Stimulated activated CD8-positive, alpha-beta memory T cell treated with anti-CD3 and anti-CD28 coated beads, Interleukin-4, amount 100 ng/mL, for 4 hours (primary cell): Measurements from ENCODE around the gene ARHGEF18.
"Not testable (repeated sequence)": the region's sequence is repeated elsewhere in the genome, so short reads cannot be mapped to it uniquely, and the experiment has no call there.

Experiments
- DNase-seq, 2 donors: peaks; one replicate each; pipeline ENCODE4 v3.0.0-alpha.2; 2020; ENCODE audit warnings: low read depth in 2 of 2, low spot score in 1 of 2

ARHGEF18 gene

GRCh38 chr19:7348587-7349230 is at the start of gene ARHGEF18:
Gene ARHGEF18, plus strand, starts transcription at chr19:7348937. Its CDS starts 13,954 bp downstream, at chr19:7362891.
- DNase-seq, result no peak

DNA sequence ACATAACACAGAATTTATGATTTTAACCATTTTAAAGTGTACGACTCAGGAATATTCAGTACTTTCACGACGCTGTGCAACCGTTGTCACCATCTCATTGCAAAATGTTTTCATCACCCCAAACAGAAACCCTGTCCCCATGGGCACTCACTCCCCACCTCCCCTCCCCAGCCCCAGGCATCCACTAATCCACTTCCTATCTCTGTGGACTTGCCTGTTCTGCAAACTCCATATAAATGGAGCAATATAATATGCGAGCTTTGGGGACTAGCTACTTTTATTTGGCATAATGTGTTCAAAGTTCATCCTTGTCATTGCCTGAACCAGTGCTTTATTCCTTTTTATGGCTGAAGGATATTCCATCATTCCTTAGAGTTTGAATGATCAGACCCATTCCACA is 47.2 kb upstream of the ARHGEF18 start:
- no peak for DNase-seq

- no peak for DNase-seq
Observed at GRCh38 chr19:7303470-7303869, 45.3 kb upstream of the ARHGEF18 start.

- DNase-seq, result no peak
Observed at GRCh38 chr19:7304200-7304599, 44.5 kb upstream of the ARHGEF18 start.

- DNase-seq, result no peak
Observed at GRCh38 chr19:7307590-7308218, 41.0 kb upstream of the ARHGEF18 start.

- not testable (repeated sequence) for DNase-seq
Observed at GRCh38 chr19:7308327-7308726, 40.4 kb upstream of the ARHGEF18 start.

DNA sequence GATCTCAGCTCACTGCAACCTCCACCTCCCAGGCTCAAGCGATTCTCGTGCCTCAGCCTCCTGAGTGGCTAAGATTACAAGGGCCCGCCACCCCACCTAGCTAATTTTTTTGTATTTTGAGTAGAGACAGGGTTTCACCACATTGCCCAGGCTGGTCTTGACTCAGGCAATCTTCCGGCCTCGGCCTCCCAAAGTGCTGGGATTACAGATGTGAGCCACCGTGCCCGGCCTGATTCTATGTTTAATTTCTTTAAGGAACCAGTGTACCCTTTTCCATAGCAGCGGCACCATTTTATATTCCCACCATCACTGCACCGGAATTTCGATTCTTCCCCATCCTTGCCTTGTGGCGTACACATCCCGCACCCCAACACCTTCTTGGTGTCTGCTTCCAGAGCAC is 36.8 kb upstream of the ARHGEF18 start:
- DNase-seq, result no peak

DNA sequence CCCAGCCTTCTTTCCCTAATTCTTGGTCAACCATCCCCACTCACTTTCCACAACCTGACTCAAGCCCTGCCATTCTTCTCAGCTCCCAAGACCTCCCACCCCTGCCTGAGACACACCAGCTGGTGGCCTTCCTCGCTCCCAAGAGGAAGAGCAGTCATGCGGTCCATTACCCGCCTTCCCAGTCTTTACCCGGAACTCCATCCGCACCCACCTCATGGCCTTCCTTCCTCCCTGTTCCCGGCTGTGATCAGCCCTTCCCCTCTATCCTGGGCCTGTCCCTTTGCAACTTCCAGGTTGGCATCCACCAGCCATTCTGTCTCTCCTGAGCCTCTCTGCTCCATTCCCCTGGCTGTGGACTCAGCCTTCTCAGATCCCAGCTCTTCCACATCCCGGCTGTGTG is 35.9 kb upstream of the ARHGEF18 start:
- DNase-seq, result no peak

GRCh38 chr19:7318176-7318575 is 30.6 kb upstream of the ARHGEF18 start:
- DNase-seq, result no peak

DNA sequence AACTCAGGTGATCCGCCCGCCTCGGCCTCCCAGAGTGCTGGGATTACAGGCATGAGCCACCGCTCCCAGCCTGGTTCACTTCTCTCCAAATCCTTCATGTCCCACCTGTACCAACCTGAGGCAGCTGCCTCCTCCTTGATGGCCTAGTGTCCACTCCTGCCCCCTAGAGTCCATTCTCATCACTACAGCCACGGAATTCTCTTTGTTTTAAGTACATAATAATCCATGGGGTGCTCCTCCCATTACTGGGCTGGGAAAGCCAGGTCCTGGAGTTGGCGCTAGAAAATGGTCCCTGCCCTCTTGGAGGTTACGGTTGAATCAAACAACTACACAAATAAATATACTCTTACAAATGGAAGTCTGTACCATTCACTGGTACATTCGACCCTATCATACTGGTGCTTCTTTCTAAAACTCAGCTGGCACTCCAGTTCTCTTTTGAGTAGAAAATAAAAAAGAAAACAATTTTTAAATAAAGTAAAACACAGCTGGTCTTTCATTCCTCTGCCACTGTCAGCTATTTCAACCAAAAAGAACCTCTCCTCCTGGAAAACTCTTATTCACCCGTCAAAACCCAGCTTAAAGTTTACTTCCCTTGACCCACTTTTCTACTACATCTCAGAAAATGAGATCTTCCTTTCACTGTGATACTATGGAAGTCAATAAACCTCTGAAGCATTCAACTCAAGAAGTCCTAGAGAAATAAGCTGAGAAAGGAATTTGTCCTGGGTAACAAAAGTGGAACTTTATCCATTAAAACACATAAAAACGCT is 22.4 kb upstream of the ARHGEF18 start:
- no peak for DNase-seq

DNA sequence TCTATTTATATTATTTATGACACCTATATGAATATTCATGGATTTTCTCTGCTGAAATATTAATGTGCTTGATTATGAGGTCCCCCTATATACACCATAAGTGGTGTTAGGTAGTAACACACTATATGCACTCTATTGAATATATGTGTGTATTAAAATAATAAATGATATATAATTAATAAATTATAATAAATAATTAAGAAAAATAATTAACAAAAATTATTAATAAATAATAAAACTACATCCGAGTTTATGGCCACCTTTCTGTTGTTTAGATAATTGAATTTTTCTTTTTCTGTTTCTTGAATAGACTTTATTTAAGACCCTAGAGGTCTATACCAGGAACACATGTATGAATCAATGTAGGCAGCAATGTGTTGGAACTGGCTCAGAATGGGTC is 20.9 kb upstream of the ARHGEF18 start:
- DNase-seq, result no peak

DNA sequence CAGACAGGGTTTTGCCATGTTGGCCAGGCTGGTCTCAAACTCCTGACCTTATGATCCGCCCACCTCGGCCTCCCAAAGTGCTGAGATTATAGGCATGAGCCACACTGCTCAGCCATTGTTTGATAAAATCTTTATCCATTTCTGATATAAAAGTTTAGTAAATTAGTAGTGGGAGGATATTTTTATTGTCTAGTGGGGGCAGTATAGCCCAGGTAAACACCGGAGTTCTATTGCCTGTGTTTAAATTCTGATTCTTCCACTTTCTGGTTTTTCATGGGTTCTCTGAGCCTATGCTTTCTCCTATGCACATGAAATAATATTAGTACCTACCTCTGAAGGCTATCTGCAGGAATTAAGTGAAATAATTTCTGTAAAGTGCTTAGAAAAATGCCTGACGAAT is 20.1 kb upstream of the ARHGEF18 start:
- no peak for DNase-seq

DNA sequence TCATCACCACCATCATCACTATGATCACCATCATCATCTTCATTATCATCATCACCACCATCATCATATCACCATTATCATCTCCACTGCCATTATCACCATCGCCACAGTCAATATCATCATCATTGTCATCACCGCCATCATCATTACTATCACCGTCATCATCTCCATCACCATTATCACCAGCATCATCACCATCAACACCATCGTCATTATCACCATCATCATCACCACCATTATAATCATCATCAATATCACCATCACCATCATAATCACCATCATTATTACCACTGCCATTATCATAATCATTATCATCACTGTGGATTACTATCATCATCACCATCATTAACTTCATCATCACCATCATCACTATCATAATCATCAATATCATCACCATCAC is 17.3 kb upstream of the ARHGEF18 start:
- DNase-seq, result no peak

DNA sequence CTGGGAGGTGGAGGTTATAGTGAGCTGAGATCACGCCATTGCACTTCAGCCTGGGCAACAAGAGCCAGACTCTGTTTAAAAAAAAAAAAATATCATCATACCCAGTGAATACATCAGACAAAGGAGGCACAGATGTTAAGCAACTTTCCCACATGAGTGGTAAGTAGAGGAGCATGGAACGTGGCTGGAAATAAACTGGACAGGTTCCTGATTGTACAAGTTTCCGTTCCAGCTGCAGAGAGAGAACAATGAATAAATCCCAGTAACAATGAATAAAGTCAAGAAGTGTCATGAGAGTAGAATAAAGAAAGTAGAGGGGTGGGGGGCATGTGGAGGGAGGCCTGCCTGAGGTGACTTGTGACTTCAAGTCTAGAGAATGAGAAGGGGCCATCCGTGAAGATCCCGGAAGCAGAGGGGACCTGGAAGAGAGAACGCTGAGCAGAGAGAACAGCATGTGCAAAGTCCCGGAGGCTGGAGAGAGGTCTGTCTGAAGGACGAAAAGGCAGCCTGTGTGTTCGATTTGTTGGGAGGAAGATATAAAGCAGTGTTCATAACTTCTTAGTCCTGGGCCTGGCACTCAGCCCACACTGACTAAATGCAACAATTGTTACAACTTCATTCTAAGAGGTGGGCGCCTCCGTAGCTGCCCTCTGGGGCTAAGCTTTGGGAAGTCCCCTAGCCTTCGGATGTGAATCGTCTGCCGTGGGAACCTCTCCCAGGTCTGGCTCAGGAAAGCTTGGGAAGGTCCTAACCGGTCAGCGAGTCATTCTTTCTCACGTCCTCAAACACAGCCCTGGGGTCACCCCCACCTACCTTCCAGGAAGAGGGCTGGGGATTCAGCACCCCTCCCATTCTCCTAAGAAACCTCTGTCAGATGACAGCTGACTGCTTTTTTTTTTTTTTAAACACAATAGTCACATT is 15.3 kb upstream of the ARHGEF18 start:
- DNase-seq, result no peak

- no peak for DNase-seq
Observed at GRCh38 chr19:7336321-7336973, 12.3 kb upstream of the ARHGEF18 start.

- no peak for DNase-seq
Observed at GRCh38 chr19:7337380-7338194, 11.2 kb upstream of the ARHGEF18 start.

DNA sequence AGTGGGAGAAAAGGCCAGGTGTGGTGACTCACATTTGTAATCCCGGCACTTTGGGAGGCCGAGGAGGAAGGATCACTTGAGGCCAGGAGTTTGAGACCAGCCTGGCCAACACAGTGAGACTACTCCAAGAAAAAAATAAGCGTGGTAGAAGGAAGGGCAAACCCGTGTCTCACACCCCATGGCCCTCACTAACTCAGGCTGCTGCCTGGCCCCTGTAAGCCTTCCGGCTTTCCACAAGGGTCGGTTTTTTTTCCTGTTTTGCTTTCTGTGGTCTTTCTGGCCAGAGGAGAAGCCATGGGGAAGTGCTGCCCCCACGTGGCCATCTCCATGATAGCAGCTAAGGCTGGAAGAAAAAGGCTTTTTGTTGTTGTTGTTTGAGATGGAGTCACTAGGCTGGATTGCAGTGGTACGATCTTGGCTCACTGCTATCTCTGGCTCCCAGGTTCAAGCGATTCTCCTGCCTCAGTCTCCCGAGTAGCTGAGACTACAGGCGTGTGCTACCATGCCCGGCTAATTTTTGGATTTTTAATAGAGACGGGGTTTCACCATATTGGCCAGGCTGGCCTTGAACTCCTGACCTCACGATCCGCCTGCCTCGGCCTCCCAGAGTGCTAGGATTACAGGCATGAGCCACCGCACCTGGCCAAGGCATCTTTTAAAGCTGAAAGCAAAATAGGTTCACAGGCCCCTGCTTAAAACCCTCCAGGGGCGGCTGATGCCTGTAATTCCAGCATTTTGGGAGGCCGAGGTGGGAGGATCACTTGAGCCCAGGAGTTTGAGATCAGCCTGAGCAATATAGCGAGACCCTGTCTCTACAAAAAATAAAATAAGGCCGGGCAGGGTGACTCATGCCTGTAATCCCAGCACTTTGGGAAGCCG is 7.5 kb upstream of the ARHGEF18 start:
- DNase-seq, result peak; percentile 60 to 87

- no peak for DNase-seq
Observed at GRCh38 chr19:7342143-7342542, 6.6 kb upstream of the ARHGEF18 start.

DNA sequence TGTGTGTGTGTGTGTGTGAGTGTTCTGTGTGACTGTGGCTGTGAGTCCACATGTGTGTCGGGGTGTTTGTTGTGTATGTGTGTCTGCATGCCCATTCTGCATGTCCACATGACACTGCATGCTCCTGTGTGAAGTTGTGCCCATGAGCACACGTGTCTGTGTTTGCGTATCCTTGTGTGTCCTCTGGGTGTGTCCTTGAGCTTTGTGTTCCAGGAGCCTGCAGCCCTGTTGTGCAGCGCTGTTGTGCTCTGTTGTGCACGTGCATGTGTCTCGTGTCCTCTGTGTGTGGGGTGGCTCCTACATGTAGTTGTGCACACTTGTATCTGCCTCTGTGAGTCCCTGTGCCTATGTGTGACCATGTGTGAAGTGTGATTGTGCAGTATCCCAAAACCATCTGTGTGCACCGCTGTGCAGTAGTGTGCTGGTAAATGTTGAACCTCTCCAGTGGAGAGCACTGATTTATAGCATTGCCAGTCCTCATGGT is 2.2 kb upstream of the ARHGEF18 start:
- DNase-seq, result no peak
